ENCODE results near the gene AGPAT2. TPM values are rescaled to one million over a fixed set of nuclear protein-coding genes. Genes with fewer than 3 reads are reported as not detected.

AGPAT2 gene
- total RNA-seq, 4 donors from 2014 or later: 28.8 to 43.6 (median 38.4) TPM

GRCh38 chr9:136655536-136656182, 31.6 kb downstream of the AGPAT2 start:
- Histone ChIP-seq H3K27ac (peak overlapping the region in 3 of 4 donors; percentile 65 to 72 (median 70)), H3K36me3 (no peaks in the 10 kb centered on the region), H3K4me3 (peak overlapping the region in 1 of 2 donors; percentile 32), H3K9me3 (no peaks in the 10 kb centered on the region), H3K4me1 (peaks cover 0 to 25% (median 0%) of the 10 kb centered on the region in 3 donors), H3K27me3 (peaks cover 59% of the 10 kb centered on the region)
- peak; percentile 61 for ATAC-seq
- 14 to 34% methylated on average over 2 to 5 of the region's 18 CpGs for WGBS, 2 donors (ENCODE audit: low coverage in 1 of 2)
- TF ChIP-seq POLR2AphosphoS5 (IDR thresholded peaks at IDR 0.05) (peak; percentile 66), EP300 (IDR thresholded peaks at IDR 0.05) (no peak)

- H3K9me3 ChIP-seq: no peaks in the 10 kb centered on the region
- H3K36me3 ChIP-seq: no peaks in the 10 kb centered on the region
- peak overlapping the region in 3 of 4 donors; percentile 51 to 72 (median 70) for H3K27ac ChIP-seq
- WGBS, 2 donors (ENCODE audit: low coverage in 1 of 2): 94% methylated on average over 3 of the region's 15 CpGs; no CpG with 5 or more reads in 1 of the 2 donors
- H3K27me3 ChIP-seq: peaks cover 52% of the 10 kb centered on the region
- TF ChIP-seq POLR2A (IDR thresholded peaks at IDR 0.05) (no peak), POLR2AphosphoS5 (IDR thresholded peaks at IDR 0.05) (no peak), EP300 (IDR thresholded peaks at IDR 0.05) (no peak), CTCF (IDR thresholded peaks at IDR 0.05) (no peak)
- peak; percentile 5 for ATAC-seq
- H3K4me3 ChIP-seq: peak overlapping the region in 1 of 2 donors; percentile 2
- peaks cover 0 to 25% (median 0%) of the 10 kb centered on the region in 3 donors for H3K4me1 ChIP-seq
Observed at GRCh38 chr9:136654820-136655535, 32.3 kb downstream of the AGPAT2 start.

GRCh38 chr9:136653323-136654079, 33.8 kb downstream of the AGPAT2 start:
- no peaks in the 10 kb centered on the region for H3K36me3 ChIP-seq
- H3K27me3 ChIP-seq: peaks cover 37% of the 10 kb centered on the region
- H3K27ac ChIP-seq: peak overlapping the region in 3 of 4 donors; percentile 7 to 70 (median 62)
- no peak for TF ChIP-seq EP300 (IDR thresholded peaks at IDR 0.05)
- TF ChIP-seq CTCF (IDR thresholded peaks at IDR 0.05): no peak
- no peak for TF ChIP-seq POLR2A (IDR thresholded peaks at IDR 0.05)
- TF ChIP-seq POLR2AphosphoS5 (IDR thresholded peaks at IDR 0.05): no peak
- 60 to 77% methylated on average over 8 to 18 of the region's 43 CpGs for WGBS, 2 donors (ENCODE audit: low coverage in 1 of 2)
- no peak overlapping the region for H3K4me3 ChIP-seq
- no peaks in the 10 kb centered on the region for H3K9me3 ChIP-seq
- ATAC-seq: no peak
- peaks cover 0 to 25% (median 0%) of the 10 kb centered on the region in 3 donors for H3K4me1 ChIP-seq

GRCh38 chr9:136651860-136652259, 35.4 kb downstream of the AGPAT2 start:
- ATAC-seq: no peak
- Histone ChIP-seq H3K9me3 (no peaks in the 10 kb centered on the region), H3K27me3 (peaks cover 27% of the 10 kb centered on the region), H3K4me1 (peaks cover 0 to 17% (median 0%) of the 10 kb centered on the region in 3 donors), H3K4me3 (no peak overlapping the region), H3K36me3 (no peaks in the 10 kb centered on the region), H3K27ac (no peak overlapping the region)
- 84 to 91% methylated on average over 6 to 11 of the region's 11 CpGs for WGBS, 2 donors (ENCODE audit: low coverage in 1 of 2)
- no peak for TF ChIP-seq EP300 (IDR thresholded peaks at IDR 0.05)
- TF ChIP-seq CTCF (IDR thresholded peaks at IDR 0.05): no peak
- no peak for TF ChIP-seq POLR2A (IDR thresholded peaks at IDR 0.05)
- TF ChIP-seq POLR2AphosphoS5 (IDR thresholded peaks at IDR 0.05): no peak

GRCh38 chr9:136650648-136651047, 36.6 kb downstream of the AGPAT2 start:
- H3K27me3 ChIP-seq: peaks cover 28% of the 10 kb centered on the region
- H3K9me3 ChIP-seq: no peaks in the 10 kb centered on the region
- no peaks in the 10 kb centered on the region for H3K36me3 ChIP-seq
- H3K27ac ChIP-seq: no peak overlapping the region
- H3K4me3 ChIP-seq: no peak overlapping the region
- 73% methylated on average over 1 of the region's 10 CpGs; no CpG with 5 or more reads in 1 of the 2 donors for WGBS, 2 donors (ENCODE audit: low coverage in 1 of 2)
- ATAC-seq: no peak
- TF ChIP-seq POLR2A (IDR thresholded peaks at IDR 0.05): no peak
- no peak for TF ChIP-seq EP300 (IDR thresholded peaks at IDR 0.05)
- no peak for TF ChIP-seq CTCF (IDR thresholded peaks at IDR 0.05)
- no peak for TF ChIP-seq POLR2AphosphoS5 (IDR thresholded peaks at IDR 0.05)
- peaks cover 0 to 11% (median 0%) of the 10 kb centered on the region in 3 donors for H3K4me1 ChIP-seq

All from gastroesophageal sphincter (tissue), 4 donors.